Measurements from ENCODE around the gene SLC43A1.

DNA sequence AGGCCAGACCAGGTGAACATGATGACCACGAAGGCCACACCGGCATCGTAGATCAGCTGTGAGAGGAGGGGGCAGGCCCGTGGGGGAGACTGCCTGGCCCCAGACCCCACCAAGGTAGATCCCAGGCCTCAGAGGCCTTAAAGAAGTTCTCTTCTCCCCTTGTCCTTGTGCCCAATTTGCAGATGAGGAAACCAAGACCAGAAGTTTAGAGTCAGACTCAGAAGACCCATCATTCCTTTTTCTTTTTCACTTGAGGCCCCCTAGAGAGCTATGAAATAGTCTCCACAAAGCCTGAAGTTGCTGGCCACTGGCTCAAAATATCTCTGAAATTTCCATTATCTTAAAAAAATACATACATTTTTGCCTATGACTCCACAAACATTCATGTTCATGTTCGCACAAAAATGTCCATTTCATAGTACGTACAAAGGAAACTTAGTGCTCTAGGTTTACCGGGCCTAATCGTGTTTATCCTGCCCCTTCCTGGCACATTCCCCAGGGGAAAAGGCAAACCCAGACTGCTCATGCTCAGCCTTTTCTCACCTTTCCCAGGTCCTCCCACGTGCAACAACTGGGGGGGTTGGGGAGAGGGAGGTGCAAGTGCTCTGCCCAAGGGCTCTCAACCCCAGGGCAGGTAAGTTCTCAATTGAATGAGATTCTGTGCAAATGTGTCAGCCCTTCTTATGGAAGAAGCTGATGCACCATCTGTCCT is 19.2 kb downstream of the SLC43A1 start:
- TF ChIP-seq POLR2A (IDR thresholded peaks at IDR 0.05; ENCODE audit: low read depth, low read length) (no peak), TAF1 (IDR thresholded peaks at IDR 0.05; ENCODE audit: borderline replicate concordance, low read depth, low read length) (no peak), POLR2AphosphoS5 (IDR thresholded peaks at IDR 0.05; ENCODE audit: low read depth, low read length) (no peak)
